Midbrain (tissue), 1 donor: Measurements from ENCODE around the gene CMTM5.
"Not testable (repeated sequence)": the region's sequence is repeated elsewhere in the genome, so short reads cannot be mapped to it uniquely, and the experiment has no call there.

Experiments used
- DNase-seq: peaks from one replicate; lab custom pipeline; 2025; lab: John Stamatoyannopoulos, UW

The CMTM5 gene

DNA sequence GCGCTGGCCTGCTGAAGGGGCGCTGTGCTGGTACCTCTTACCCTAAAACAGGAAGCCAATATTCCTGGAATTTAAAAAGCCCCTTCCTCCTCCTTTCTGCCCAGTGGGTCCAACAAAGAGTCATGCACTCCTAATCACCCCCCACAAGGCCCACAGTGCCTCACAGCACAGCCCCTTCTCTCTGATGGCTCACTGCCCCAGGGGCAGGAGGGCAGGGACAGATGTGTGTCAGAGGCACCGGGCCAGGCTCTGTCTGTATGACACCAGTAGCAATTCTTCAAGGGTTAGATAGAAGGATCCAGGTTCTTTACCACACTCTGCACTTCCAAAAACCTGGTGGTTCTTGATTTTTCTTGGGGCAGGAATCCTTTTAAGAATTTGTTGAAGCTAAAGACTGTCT is 22.3 kb downstream of the CMTM5 start:
- no peak for DNase-seq

DNA sequence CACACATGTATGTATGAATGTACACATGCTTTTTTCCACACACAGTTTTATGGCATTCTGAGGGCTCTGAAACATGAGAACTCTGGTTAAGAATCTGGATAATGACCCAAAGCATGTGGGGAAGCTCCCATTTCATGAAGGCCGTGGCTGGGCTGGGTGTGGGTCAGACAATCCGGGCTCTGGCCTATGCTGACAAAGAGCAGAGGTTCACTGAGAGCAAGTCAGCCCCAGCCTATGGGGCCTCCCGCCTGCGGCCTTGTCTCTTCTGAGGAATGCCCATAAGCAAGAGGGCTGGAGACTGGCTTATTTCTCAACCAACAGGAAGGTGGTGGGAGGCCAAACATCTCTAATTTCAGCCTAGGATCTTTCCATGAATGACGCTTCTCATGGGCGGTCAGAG is 22.7 kb downstream of the CMTM5 start:
- no peak for DNase-seq

DNA sequence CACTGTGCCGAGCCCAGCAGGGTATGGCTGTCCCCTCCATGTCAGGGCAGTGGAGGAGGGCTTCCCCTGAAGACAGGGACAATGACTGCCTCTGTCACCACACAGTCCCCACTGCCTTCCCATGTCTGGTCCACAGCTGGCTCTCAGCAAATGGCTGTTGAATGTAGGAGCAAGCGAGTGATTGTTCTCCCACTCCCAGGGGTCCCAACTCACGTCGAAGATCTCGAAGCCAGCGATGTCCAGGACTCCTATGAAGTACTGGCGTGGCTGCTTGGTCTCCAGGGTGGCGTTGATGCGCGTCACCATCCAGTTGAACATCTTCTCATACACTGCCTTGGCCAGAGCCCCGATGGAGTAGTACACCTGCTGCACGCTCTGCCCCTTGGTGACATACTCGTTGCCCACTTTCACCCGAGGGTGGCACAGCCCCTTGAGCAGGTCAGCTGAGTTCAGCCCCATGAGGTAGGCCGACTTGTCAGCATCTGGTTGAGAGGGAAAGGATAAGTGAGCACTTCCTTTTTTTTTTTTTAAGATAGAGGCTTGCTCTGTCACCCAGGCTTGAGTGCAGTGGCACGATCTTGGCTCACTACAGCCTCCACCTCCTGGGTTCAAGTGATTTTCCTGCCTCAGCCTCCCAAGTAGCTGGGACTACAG is 23.8 kb downstream of the CMTM5 start:
- not testable (repeated sequence) for DNase-seq

DNA sequence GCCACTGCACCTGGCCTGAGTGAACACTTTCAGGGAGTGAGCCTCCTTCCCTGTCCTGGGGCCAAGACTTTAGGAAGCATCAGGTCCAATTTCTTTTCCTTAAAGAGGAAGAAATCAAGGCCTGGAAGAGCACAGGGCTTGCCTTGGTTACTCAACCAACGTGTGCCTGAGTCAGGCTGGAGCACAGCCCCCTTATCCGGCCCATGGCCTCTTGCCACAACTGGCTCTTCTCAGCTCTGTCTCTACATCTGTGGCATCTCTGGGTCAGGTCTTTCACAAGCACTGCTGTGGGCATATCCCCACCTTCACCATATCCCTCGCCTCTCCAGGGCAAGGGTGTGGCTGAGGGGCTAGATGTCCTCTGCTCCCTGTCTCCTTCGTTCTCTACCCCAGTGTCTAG is 24.4 kb downstream of the CMTM5 start:
- no peak for DNase-seq

DNA sequence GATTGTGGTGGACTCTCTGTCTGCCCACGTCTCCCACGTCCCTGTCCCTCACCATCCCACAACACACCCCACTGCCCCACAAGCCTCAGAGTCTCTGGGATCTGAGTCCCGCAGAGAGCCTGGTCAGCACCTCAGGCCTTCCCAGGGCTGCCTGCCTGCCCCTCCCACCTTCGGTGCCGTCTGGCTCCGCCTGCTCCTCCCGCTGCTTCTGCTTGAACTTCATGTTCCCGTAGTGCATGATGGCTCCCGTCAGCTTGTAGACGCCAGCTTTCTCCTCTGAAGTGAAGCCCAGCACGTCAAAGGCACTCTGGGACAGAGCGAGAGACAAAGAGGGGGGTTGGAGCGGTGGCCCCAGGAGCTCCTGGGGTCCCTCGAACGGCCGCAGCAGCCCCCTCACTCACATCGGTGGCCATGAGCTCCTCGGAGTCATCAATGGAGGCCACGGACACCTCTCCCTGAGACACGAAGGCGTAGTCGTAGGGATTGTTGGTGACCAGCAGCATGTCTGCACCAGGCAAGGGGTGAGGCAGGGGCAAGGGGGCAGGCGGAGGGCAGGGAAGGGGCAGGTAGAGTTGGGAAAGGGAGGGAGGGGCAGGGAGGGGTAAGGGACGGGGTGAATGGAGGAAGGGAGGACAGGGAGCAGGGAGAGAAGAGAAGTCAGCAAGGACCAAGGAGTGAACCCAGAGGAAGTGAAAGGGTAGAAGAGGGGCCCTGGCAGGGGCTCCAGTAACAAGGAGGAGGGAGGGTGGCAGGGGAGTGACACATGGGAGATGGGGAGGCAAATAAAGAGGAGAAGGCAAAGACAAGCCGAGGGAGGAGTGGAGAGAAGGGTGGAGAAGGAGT is 25.7 kb downstream of the CMTM5 start:
- DNase-seq, result no peak

DNA sequence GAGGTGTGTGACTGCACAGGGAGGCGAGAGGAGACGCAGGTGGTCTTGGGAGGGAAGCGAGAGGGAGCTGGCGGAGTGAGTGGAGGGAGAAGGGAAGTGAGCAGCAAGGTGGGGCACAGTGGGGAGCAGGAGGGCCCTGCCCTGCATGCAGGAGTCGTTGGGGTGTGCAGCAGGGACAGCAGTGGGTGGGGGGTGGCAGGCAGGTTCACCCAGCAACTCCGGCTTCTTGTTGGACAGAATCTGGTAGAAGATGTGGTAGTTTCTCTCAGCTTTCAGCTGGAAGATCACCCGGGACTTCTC is 26.2 kb downstream of the CMTM5 start:
- no peak for DNase-seq

DNA sequence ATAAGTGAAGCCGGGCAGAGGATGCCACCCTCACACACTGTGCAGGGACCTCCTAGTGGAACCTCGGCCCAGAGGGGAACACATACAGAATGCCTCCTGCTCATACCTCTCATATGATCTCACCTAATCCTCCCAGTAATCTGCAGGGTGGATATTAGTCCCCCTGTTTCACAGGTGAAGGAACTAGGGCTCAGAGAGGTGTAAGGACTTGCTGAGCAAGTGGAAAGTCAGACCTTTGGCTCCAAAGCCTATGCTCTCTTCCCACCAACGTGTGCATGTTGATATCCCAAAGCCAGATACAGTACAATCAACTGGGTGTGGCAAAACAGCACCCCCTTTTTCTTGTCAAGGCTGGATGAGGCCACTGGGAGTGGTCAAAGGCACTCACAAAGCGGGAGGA is 27.1 kb downstream of the CMTM5 start:
- DNase-seq, result no peak

DNA sequence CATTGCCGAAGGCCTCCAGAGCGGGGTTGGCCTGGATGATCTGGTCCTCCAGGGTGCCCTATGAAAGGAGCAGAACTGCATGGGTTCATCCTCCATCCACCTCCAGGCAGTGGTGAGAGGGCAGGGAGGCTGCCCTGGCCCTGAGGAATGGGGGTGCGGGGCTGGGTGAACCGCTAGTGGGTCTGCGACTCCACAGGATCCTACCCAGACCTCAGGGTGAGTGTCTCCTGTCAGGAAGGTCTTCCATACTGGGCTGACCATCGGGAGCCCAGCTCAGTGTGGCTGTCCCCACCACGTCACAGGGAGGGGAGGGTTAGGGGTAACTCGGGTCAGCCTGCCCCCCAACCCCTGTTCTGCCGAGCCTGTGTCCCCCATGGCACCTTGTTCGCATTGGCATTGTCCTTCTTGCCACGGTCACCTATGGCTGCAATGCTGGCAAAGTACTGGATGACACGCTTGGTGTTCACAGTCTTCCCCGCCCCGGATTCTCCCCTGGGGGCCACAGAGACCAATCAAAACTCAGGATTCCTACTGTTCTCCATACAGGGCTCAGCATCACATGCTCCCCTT is 27.6 kb downstream of the CMTM5 start:
- no peak for DNase-seq

DNA sequence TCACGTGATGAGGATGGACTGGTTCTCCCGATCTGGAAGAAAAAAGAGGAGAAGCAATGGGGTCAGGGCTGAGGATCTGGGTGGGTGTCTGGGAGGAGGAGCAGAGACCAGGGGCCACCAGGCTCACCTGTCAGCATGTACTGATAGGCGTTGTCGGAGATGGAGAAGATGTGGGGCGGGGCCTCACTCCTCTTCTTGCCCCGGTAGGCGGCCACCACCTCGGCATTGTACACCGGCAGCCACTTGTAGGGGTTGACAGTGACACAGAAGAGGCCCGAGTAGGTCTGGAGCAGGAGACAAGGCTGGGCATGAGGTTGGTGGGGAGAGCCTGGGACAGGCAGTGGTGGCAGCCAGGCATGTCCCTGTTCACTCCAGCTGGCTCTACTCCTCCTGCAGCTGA is 28.2 kb downstream of the CMTM5 start:
- DNase-seq, result no peak

DNA sequence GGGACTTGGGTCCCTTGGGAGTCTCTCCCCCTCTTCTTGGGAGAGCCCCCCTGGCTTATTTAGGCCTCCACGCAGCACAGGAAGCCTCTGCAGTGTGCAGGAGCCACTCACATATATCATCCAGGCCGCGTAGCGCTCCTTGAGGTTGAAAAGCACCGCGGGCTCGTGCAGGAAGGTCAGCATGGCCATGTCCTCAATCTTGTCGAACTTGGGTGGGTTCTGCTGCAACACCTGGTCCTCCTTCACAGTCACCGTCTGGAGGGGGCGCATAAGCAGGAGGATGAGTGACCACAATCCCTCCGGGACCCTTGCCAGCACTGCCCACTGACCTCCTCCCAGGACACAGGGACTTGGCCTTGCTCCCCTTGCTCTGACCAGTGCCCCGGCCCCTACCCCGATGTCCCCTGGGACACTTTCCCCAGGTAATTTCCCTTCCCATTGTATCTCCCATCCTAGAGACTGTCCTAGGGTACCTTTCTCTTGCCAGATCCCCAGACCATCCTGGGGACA is 28.7 kb downstream of the CMTM5 start:
- DNase-seq, result no peak

DNA sequence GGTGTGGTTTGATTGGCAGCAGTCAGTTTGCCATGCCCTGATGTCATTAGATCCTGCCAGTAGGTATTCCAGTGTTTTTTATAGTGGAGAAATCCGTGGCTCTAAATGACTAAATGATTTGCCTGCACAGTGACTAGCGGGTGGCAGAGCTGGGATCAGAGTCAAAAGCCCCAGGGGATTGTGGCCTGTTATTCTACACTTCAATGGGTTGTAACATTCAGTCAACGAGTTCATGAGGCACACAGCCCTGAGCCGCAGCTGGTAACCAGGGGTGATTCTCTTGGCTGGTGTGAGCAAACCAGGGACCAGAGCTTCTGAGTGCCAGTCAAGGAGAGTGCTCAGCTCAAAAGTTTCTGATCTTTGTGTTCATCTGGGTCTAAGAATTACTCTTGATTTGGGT is 29.4 kb downstream of the CMTM5 start:
- DNase-seq, result peak; percentile 37

DNA sequence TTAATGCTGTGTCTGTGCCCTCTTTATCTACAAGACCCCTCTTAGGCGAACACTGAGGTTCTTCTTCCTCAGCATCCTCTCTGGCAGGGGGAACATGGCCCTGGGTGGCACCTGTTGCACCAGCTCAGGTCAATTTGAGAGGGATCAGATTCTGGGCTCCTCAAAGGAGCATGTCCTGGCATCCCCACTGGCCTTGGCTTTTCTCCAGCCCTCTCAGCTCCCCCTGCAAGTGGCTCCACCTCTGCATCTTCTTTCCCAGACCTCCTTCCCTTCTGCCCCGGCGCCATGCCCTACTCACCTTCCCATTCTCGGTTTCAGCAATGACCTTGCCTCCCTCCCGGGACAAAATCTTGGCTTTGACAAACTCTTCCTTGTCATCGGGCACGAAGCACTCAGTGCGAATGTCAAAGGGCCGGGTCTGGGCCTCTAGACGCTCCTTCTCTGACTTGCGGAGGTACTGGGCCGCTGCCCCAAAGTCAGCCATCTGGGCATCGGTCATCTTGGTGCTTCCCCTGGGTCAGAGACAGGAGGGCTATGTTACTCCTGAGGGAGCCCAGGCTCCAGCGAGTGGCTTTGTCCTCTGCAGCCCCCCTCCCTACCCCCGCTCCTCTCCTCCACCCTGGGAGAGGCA is 30.0 kb downstream of the CMTM5 start:
- no peak for DNase-seq

DNA sequence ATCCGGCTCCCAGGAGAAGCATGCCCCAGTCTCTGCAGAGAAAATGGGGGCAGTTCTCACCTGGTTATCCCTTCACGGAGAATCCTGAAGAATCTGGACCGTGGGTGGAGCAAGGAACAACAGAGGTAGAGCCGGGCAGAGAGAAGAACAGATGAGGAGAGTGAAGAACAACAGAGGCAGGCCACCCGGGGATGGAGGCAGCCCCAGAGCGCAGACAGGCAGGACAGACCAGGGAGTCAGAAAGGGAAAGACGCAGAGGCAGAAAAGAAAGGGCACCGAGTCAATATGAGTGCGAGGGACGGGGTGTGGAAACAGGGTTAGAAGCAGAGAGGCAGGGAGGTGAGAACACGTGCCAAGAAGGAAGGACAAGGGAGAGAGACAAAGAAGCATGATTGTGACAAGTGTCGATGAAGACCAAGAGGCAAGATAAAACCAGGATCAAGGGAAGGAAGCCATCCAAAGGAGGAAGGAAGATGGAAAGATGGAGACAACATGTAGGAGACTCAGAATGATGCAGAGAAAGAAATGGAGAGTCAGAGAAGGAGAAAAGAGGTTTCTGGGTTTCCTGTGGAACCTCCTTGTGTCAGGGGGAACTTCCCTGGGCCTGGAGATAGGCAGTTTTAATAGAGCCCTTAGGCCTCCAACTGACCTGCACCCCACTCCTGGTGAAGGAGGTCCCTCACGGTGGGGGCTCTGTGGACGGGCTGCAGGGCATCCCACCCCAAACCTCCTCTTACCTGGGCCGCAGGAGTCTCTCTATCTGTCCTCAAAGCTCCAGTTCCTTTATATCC is 30.9 kb downstream of the CMTM5 start, which contains the start of gene MYH6:
MYH6 (minus strand) TSS at position 758 of the 791 bp plus-strand sequence. CDS start 1,050 bp downstream, outside the sequence.
- no peak for DNase-seq

DNA sequence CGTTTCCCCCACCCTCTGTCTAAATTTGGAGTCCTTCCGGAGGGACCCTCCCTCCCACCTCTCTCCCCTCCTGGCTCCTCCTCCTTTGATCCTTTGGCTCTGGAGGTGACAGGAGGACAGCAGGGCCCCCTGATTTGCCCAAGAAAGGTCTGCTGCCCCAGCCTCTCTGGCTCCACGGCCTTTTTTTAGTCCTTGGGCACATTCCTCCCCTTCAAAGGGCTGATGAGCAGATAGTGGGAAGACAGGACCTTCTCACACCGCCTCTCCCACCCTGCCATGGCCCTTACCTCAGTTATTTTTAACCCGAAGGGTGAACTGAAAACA is 31.4 kb downstream of the CMTM5 start:
- no peak for DNase-seq

DNA sequence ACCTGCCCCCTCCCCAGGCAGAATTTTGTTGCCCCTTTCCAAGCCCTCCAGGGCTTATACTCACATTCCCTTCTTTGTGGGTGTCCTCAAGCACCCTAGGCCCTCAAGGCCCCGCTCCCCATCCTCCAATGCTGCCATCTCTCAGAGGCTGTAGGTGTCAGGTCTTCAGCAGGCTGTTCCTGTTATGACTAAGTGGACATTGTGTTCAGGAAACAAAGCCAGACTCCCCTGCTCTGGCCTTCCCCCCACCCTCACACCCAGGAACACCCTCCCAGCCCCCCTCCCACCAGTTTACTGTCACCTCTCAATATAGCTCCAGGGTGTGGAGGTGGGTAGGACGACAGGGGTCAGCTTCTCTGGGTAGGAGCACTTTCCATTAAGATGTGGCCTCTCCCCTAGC is 32.6 kb downstream of the CMTM5 start:
- no peak for DNase-seq

DNA sequence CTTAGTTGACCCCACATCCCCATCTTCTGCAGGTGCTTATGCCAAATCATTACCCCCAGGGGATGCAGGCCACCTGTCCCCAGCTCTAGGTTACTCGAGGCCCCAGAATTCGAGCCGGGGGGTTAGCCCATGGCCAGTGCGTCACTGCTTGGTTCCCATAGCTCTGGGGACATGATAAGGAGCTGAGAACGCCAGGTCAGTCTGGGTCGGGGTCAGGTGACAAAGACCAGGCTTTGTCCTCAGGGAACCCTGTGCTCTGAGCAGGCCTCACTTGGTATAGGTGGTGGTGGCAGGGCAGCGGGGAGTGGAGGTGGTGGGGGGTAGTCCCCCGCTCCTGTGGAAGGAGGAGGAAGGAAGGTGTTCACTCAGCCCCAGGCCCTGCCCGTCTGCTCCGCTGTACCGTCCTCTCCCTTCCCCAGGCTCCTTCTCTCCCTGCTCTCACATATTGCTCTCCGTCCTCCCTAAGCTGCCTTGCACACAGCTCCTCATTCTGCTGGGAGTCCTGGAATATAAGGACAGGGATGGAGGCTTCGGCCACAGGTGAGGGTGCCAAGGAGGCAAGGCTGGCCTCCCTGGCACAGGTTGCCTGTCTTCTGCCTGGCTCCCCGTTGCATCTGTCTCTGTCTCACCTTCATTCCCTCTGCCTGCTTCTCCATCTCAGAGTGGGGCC is 33.3 kb downstream of the CMTM5 start:
- no peak for DNase-seq

DNA sequence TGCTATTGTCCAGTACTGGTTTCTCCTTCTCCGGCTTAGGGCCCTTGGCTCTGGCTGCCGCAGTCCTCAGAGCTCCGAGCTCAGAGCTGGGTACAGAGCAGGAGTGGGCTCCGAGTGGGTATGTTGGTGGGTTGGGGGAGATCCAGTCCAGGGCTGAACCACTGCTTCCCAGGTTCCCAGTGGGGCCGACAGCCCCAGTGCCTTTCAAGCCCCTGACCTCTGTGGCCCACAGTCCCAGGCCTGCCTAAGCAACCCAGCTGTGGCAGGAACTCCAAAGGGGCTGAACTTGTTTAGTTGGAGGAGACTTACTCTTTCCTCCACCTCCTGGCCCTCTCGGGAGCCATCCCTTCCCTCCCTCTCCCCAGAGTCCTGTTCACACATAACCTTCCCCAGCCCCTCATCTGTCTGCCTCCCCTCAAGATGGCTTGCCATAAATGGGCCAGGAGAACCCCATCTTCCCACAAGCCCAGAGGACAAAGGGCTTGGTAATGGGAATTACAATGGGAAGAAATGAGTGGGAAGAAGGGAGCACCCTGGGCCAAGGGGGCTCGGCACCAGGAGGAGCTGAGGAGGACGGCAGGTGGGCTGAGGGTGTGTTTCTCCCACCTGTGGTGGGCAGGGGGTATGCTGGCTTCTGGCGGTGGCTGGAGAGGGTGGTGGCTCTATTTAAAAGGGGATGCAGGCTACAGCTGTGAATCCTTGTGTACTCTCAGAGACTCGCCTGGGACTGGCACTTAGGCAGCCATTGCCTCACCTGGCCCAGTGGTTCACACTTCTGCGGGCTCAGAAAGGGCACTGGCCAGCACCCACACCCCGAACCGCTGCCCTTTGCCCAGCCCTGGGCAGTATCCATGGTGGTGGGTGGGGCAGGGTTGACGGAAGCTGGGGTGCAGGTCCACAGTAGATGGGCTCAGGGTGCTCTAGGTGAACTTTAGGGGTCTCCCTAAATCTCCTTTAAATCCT is 35.0 kb downstream of the CMTM5 start:
- no peak for DNase-seq

DNA sequence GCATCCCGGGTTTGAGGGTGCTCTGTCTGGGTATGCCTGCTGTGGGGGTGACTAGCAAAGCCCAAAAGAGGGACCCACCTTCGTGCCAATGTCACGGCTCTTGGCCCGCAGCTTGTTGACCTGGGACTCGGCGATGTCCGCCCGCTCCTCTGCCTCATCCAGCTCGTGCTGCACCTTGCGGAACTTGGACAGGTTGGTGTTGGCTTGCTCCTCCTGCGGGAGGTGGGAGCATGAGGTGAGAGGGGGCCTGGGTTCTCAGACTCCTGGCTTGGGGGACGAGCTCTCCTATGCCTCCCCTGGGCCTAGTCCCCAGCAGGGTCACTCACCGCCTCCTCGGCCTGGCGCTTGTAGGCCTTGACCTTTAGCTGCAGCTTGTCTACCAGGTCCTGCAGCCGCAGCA is 36.8 kb downstream of the CMTM5 start:
- no peak for DNase-seq

DNA sequence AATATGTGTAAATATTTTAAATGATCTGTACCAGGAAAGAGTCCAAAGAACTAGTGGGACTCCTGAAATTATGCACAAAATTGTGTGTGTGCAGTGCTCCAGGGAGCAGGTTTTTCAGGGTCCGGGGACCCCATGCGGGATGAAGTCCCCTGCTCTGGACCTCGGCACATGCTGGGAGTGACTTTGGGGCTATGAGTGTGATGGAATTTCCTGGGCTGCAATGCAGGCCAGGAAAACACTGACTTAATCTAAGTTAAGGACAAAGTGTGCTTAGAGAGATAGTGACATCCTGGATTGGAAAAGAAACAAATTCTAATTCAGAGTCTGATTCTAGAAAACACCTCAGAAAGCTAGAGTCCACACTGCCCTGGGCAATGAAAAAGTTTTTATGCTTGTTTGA is 37.4 kb downstream of the CMTM5 start:
- no peak for DNase-seq
